ENCODE data around the gene CDH16. TPM values are rescaled to one million over a fixed set of nuclear protein-coding genes. Genes with fewer than 3 reads are reported as not detected.

The CDH16 gene
- total and polyA plus RNA-seq, 2 of the 13 experiments (the other 11 are each of a cell fraction or from before 2014, with no cell fraction given): 2.7 to 3.9 TPM

GRCh38 chr16:66904846-66905632 is 13.6 kb downstream of the CDH16 start (continued):
- no peak for TF ChIP-seq IKZF4 (CRISPR knock-in tag; IDR thresholded peaks at IDR 0.05; ENCODE audit: borderline replicate concordance, low read depth, not compliant biosample characterization)
- no peak for TF ChIP-seq ZNF670 (CRISPR knock-in tag; IDR thresholded peaks at IDR 0.05; ENCODE audit: borderline replicate concordance)
- no peak for TF ChIP-seq NFATC3 (CRISPR knock-in tag; IDR thresholded peaks at IDR 0.05)
- TF ChIP-seq PATZ1 (CRISPR knock-in tag; IDR thresholded peaks at IDR 0.05): peak; percentile 94
- no peak for TF ChIP-seq ZNF576 (CRISPR knock-in tag; IDR thresholded peaks at IDR 0.05)
- no peak for TF ChIP-seq PREB (CRISPR knock-in tag; IDR thresholded peaks at IDR 0.05)
- peak in 1 of 2 experiments; percentile 41; a peak in 1 of 4 replicates for TF ChIP-seq NR2F1 (CRISPR knock-in tag; IDR thresholded peaks at IDR 0.05)
- peak; percentile 45; the same call in 1 of the 2 replicates for TF ChIP-seq SAP130 (CRISPR knock-in tag; IDR thresholded peaks at IDR 0.05; ENCODE audit: low read depth)
- TF ChIP-seq ZC3H4 (CRISPR knock-in tag; IDR thresholded peaks at IDR 0.05; ENCODE audit: borderline replicate concordance): no peak
- TF ChIP-seq ZNF432 (CRISPR knock-in tag; IDR thresholded peaks at IDR 0.05; ENCODE audit: borderline replicate concordance): no peak
- TF ChIP-seq ZNF569 (CRISPR knock-in tag; IDR thresholded peaks at IDR 0.05; ENCODE audit: borderline replicate concordance): no peak
- peak; percentile 64; the same call in 1 of the 2 replicates for TF ChIP-seq CREM (IDR thresholded peaks at IDR 0.05)
- TF ChIP-seq CREM (CRISPR knock-in tag; IDR thresholded peaks at IDR 0.05): no peak
- no peak for TF ChIP-seq ZHX1 (CRISPR knock-in tag; IDR thresholded peaks at IDR 0.05; ENCODE audit: low read depth)
- peak; percentile 71; the same call in 1 of the 2 replicates for TF ChIP-seq ZKSCAN8 (CRISPR knock-in tag; IDR thresholded peaks at IDR 0.05; ENCODE audit: borderline replicate concordance)
- TF ChIP-seq ZNF446 (CRISPR knock-in tag; IDR thresholded peaks at IDR 0.05): 0 out of 2 replicates have a peak, but pooled peaks have one; percentile 21
- no peak for TF ChIP-seq ZNF597 (CRISPR knock-in tag; IDR thresholded peaks at IDR 0.05)
- no peak; a peak in 1 of 4 replicates for TF ChIP-seq HMGXB4 (CRISPR knock-in tag; IDR thresholded peaks at IDR 0.05; ENCODE audit: borderline replicate concordance in 1 of 2, low read depth in 1 of 2)

Measured in HepG2 (cell line).